HG03097 (cell line): ENCODE data around the gene KDELR3.

Experiments
- ATAC-seq: cut with Tn5 transposase; IDR thresholded peaks from one replicate; pipeline ENCODE4 v1.9.1; 2021; ENCODE audit not compliant: unreplicated experiment, low FRiP score

KDELR3 gene

DNA sequence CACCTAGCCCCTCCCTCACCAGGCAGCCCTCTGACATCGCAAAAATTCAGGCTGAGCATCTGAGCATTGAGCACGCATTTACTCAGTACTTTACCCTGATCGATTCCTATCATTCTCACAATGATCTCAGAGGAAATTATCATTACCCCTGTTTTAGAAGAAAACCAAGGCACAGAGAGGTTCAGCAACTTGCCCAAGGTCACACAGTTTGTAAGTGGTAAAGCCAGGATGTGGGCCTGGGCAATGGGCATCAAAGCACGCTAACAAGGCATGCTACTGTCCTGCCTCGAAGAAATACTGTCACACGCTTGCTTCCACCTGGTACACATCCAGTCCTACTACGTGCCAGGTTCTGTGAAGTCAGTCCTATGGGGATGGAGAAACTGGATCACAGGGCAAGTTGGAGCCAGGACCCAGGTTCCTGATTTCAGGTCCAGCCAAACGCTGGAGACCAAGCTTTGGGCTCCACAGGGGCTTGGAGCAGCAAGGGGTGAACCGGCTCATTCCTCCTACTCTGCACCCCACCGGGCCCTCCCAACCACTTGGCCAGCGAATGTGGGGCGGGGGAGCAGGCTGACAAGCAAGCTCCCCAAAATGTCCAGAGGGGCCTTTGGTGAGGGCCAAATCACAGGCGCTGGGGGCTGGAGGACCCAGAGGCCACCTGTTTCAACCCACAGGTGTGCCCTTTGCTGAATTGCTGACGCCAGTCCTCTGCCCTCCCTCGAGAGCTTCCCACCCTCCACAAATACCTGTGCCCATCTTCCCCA lies 31.1 kb upstream of the KDELR3 start:
- no peak for ATAC-seq

DNA sequence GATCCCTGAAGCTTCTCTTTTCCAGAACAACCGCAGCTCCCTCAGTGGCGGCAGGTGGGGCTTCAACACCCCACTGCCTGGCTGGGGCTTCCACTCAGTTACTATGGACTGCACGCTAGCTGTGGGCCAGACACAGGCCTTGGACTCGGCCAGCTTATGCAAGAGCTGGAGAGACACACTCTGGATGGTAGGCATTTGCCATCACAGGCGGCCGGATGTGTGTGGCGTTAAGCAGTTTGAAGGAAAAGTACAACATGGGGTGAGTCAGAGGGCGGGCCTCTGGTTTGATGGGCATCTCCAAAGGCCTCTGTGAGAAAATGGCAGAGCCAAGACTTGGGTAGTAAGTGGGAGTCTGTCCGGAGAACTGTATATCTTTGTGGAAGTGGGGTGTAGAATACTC lies 30.5 kb upstream of the KDELR3 start:
- ATAC-seq, result no peak

DNA sequence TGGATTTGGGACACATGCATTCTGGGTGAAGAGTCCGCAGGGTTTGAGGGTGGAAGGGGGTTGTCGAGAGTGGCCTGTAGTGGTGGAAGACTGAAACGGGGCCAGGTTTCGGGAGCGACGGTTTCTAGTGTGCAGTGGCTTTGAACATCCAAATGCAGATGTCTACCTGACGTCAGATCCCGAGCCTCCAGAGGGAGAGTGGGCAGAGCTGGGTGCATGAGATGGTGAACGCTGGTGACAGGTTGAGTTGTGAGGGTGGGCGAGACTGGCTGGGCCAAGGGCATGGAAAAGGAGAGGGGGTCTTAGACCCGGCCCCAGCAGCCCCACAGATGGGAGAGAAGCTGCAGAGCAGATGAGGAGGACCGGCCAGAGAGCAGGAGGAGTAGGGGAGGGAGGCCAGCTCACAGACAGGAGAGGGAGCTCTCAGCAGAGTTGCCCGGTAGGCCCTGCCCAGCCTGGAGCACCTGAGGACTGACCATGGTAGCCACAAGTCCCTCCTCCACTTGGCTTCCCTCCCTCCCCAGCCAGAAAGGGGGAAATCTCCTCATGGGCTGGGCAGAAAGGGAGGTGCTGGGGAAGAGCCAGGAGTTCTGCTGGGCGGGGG lies 27.0 kb upstream of the KDELR3 start:
- ATAC-seq, result no peak

DNA sequence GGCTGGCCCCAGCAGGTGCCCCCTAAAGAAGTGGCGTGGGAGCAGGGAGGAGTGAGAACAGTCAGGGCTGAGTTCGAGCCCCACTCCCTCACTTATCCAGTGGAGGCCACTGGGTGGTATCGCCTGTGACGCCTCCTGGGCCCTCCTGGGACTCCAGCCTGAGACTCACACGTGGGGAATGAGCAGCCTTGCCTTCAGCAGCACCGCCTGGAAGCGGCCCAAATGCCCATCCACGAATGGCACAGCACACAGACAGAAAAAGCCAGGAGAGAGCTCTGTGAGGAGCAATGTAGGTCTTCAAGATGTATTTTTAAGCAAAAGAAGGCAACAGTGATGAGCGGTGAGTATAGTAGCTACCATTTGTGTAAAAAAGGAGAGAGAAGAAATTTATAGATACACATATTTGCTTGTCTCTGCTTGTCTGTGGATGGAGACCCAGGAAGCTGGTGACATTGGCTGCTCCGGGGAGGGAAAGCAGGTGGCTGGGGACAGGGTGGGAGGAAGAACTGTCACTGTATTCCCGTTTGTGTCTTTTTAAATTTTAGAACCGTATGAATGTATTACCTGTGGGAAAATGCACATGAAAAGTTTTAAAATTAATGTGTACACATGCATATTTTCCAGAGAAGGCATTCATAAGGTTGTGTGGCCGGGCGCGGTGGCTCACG lies 26.1 kb upstream of the KDELR3 start:
- ATAC-seq, result no peak

DNA sequence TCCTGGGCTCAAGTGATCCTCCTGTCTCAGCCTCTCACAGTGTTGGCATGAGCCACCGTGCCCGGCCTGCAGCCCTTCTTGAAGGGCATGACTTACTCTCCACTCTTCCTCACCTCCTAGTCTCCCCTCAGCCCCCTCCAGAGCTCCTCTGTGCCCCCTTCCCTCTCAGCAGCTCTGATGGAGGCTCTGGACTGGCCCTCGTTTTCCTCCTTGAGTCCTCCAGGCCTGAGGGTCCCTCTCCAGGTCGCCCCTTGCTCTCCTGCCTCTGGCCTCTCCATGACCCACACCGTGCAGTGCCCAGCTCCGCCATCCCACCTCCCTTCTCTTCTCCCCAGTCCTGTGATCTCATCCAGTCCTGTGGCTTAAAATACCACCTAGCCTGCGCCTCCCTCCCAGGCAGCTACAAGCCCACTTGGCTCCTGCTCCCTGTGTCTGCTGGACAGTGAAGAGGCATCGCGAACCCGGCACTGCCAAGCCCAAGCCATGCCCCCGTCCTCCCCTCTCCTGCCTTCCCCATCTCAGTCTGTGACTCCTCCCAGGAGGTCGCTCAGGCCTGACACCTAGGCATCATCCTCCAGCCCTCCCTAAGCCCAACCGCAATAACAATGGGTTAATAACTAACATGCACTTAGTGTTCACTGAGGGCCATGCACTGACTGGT lies 24.8 kb upstream of the KDELR3 start:
- ATAC-seq, result no peak

GRCh38 chr22:38443628-38444521 lies 24.0 kb upstream of the KDELR3 start:
- no peak for ATAC-seq

DNA sequence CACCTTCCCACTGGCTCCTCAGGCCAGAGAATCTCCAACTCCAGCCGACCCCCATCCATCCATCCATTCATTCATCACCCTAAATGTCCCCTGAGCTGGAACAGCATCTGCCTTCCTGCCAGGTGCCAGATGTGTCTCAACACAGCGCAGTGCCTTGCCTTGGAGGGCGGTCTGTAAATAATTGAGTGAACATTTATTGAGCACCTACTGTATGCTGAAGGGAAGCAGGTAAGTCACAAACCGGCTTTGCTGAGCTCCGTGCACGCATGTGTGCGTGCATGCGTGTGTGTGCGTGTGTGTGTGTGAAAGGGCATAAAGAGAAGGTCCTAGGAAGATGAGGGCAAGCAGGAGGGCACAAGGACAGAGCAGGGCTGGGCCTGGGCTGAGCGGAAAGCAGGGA lies 23.1 kb upstream of the KDELR3 start:
- no peak for ATAC-seq

DNA sequence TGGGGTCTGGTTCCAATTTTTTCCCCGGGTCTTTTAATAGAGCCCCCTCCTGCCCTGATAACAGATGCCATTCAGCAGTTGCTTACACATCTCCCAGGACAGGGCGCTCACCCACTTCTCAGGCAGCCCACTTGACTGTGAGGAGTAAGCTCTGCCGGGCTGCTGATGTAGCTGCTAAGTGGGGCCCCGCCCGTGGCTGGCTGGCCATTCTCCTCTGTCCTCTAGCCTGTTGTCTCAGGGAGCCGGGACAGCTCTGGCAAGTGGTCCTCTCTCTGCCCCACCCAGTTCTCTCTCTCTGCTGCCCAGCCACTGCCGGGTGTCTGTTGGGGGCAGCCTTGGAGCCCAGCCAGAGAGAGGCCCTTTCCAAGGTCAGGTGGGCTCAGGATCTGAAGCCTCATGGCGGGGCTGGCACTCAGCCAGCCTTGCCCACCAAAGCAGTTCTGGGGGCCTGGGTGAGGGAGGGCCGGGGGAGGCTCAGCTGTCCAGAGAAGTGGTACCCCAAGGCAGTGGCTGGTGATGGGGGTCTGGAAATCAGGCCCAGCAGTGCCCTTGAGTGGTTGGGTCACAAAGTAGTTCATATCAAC lies 21.8 kb upstream of the KDELR3 start:
- no peak for ATAC-seq

DNA sequence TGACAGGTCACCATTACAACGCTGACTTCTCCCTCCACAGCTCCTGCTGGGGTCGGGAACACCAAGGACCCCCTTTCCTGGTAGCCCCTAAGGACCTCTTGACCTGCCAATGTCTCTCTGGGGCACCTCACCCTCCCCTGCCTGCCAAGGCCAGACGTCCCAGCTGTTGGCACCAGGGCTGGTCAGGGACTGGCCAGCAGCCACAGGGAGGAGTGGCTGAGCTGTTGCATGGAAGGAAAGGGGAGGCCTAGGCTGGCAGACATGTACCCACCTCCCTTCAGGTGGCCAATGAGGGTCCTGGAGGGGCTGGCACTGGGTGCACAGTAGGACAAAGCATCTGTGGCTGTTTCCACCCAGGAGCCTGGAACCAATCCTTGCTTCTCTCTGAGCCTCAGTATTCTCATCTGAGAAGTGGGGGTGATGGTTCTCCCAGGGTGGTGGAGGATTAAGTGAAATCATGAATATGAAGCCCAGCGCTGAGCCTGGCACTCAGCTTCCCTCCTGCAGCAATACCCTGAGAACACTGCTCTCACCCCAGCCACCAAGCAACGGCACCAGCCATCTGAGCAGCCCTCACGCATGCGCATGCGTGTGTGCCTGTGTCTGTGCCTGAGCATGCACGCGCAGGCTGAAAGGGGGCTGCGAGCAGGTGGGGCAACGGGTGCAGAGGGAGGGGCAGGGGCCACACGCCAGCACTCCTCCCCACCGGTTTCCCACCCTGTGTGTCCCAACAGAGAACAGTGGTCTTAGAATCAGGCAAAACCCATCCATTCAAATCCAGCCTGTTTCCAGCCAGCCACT lies 18.8 kb upstream of the KDELR3 start:
- no peak for ATAC-seq

DNA sequence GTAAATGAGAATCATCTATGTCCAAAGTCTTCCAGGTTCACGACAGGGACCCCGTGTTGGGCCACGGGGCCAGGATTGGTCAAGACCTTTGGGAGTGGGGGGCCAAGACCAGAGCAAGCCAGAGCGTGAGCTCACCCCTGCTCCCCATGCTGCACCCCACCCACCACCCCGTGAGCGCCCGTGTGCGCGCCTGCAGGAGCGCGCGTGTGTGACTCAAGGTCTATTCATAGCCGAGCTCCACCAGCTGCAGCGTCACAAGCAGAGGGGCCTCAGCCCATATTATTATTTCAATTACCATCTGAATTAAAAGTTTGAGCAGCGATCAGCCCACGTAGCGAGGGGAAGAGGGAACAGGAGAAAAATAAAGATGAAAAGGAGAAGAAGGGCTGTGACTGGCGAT lies 18.1 kb upstream of the KDELR3 start:
- no peak for ATAC-seq

DNA sequence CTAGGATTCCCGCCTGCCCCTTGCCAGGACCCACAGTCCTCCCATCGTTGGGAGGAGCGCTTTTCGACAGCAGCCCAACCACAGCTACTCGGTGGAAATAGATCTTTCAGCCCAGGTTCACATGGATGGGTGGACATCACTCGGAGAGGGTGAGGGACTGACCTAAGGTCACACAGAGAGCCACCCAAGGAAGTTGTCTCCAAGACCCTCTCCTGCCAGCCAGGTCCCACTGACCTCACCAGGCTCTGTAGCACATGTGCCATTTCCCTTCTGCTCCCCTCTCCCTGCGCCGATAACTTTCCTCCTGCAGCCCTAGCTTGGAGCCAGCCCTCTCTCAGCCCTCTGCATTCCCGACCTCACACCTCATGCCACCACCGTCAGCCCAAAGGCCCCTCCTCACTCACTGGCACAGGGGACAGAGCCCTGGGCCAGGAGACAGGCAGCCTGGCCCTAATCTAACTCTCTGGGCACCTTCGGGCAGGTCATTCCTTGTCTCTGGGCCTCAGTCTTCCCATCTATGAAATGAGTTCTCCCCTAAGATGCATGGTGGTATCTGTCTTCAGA lies 17.6 kb upstream of the KDELR3 start:
- no peak for ATAC-seq

DNA sequence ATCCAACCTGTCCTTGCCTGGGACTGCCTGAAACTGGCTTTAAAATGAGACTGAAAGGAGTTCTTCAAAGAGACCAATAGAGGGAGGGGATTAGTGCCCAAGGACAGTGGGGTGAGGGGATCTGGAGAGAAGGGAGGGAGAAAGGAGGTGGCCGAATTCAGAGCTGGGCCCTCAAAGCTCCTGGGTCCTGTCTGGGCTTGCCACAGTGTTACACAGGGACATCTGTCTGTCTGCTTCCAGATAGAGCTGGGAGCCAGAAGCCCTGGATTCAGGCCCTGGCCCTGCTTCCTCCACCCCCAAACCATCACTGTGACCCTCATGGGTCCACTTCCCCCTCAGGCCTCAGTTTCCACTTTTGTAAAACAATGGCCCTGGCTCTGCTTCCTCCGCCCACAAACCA lies 16.5 kb upstream of the KDELR3 start:
- ATAC-seq, result no peak

- no peak for ATAC-seq
These were observed 16.0 kb upstream of the KDELR3 start for GRCh38 chr22:38451864-38452263.

GRCh38 chr22:38452373-38453065 lies 15.4 kb upstream of the KDELR3 start:
- no peak for ATAC-seq

- no peak for ATAC-seq
These were observed 14.7 kb upstream of the KDELR3 start for GRCh38 chr22:38453066-38453672.

DNA sequence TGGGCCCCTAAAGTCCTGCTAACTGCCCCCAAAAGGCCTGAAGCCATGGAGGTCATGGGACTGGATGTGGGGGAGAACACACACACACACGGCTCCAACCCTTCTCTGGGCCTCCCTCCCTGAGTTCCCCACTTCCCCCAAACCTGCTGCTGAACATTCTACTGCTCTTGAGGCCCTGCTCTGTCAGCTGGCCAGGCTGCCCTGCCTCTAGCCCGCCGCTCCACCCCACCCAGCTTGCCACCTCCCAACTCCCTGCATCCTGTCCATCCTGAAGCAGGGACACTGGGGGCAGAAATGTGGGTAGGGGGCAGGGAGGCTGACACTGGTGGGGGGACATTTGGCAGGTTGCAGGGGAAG lies 13.9 kb upstream of the KDELR3 start:
- ATAC-seq, result no peak

GRCh38 chr22:38454353-38455075 lies 13.4 kb upstream of the KDELR3 start:
- ATAC-seq, result no peak
